B cell (primary cell): Measurements from ENCODE around the gene GCNT3. TPM values are rescaled to one million over a fixed set of nuclear protein-coding genes. Genes with fewer than 3 reads are reported as not detected.
"Not testable (repeated sequence)": the region's sequence is repeated elsewhere in the genome, so short reads cannot be mapped to it uniquely, and the experiment has no call there.

Experiments used
- ATAC-seq: fragments of 200-7000 bp; cut with Tn5 transposase; one replicate; pipeline ENCODE4 v1.10.0; 2021; ENCODE audit warnings: low read depth, mild to moderate bottlenecking, moderate number of reproducible peaks, moderate library complexity
- CTCF ChIA-PET: fragments of 350-600 bp; sonication (Branson Sonifier 250); formaldehyde crosslinking; loops from one replicate; lab custom pipeline; 2021; ENCODE audit warnings: antibody characterized with exemption, inconsistent platforms; lab: Charles Lee
- POLR2A ChIA-PET: fragments of 350-600 bp; sonication (Branson Sonifier 250); formaldehyde crosslinking; loops from one replicate; lab custom pipeline; 2021; ENCODE audit warnings: antibody characterized with exemption; lab: Charles Lee
- DNase-seq: peaks from one replicate; pipeline ENCODE4 v3.0.0; 2013
- H2AFZ ChIP-seq: 2 replicates; pipeline ENCODE4 v1.6.1; 2012; ENCODE audit warnings: mild to moderate bottlenecking, low read depth, low read length; ENCODE audit not compliant: insufficient read depth, poor library complexity, severe bottlenecking
- H3K27ac ChIP-seq, 2 donors: 1 replicate in 1 of 2; 2 replicates in 1 of 2; pipeline ENCODE4 v1.5.1; 2012 to 2013; ENCODE audit warnings: low read length in 2 of 2, mild to moderate bottlenecking in 2 of 2, moderate library complexity in 1 of 2
- H3K27me3 ChIP-seq, 4 experiments: fragments of 200-600 bp in 1 of 4; sonication (generic) in 1 of 4; replicated peaks in 1 of 4; 1 replicate in 2 of 4; 2 replicates in 2 of 4; pipeline versions ENCODE4 v1.6.1 to v1.7.0; 2013 to 2016; ENCODE audit warnings: low read length in 3 of 4, mild to moderate bottlenecking in 2 of 4, mixed read lengths in 1 of 4, moderate library complexity in 1 of 4; ENCODE audit not compliant: insufficient read depth in 4 of 4, control insufficient read depth in 3 of 4; ENCODE audit errors: control extremely low read depth in 1 of 4
- H3K36me3 ChIP-seq, 2 experiments: replicated peaks in 1 of 2; 1 replicate in 1 of 2; 2 replicates in 1 of 2; pipeline versions ENCODE4 v1.6.1 to v1.7.1; 2013; ENCODE audit warnings: low read length in 1 of 2; ENCODE audit not compliant: insufficient read depth in 2 of 2, control insufficient read depth in 1 of 2; ENCODE audit errors: control extremely low read depth in 1 of 2, extremely low read depth in 1 of 2
- H3K4me1 ChIP-seq, 2 donors: fragments of 200-600 bp in 1 of 2; sonication (generic) in 1 of 2; 1 replicate in 1 of 2; 2 replicates in 1 of 2; pipeline versions ENCODE4 v1.5.1 to v1.6.1; 2013 to 2017; ENCODE audit warnings: low read length in 2 of 2; ENCODE audit not compliant: control insufficient read depth in 2 of 2, insufficient read depth in 2 of 2
- H3K4me2 ChIP-seq: replicated peaks from 2 replicates; pipeline ENCODE3; 2012; ENCODE audit warnings: mild to moderate bottlenecking, low read depth, low read length; ENCODE audit not compliant: poor library complexity, severe bottlenecking
- H3K4me3 ChIP-seq, 5 experiments: fragments of 200-600 bp in 1 of 5; sonication (generic) in 1 of 5; 1 replicate in 3 of 5; 2 replicates in 2 of 5; pipeline versions ENCODE4 v1.5.1 to v1.7.0; 2011 to 2016; ENCODE audit warnings: low read length in 4 of 5, mild to moderate bottlenecking in 4 of 5, low read depth in 2 of 5, control low read depth in 1 of 5, moderate library complexity in 1 of 5; ENCODE audit not compliant: insufficient read depth in 1 of 5; ENCODE audit errors: control extremely low read depth in 1 of 5, extremely low read depth in 1 of 5
- H3K79me2 ChIP-seq: fragments of 200-600 bp; sonication (generic); one replicate; pipeline ENCODE4 v1.6.0; 2016; ENCODE audit warnings: low read length; ENCODE audit not compliant: control insufficient read depth, insufficient read depth
- H3K9ac ChIP-seq: fragments of 200-600 bp; sonication (generic); 2 replicates; pipeline ENCODE4 v1.6.1; 2017; ENCODE audit warnings: mild to moderate bottlenecking, low read length, moderate library complexity
- H3K9me3 ChIP-seq, 3 donors: one replicate each; pipeline versions ENCODE4 v1.6.1 to v1.7.1; 2013; ENCODE audit warnings: low read length in 2 of 3; ENCODE audit not compliant: control insufficient read depth in 2 of 3, insufficient read depth in 1 of 3; ENCODE audit errors: control extremely low read depth in 1 of 3
- H4K20me1 ChIP-seq: 2 replicates; pipeline ENCODE4 v1.6.0; 2012; ENCODE audit warnings: mild to moderate bottlenecking, low read length; ENCODE audit not compliant: insufficient read depth, control insufficient read depth, poor library complexity, severe bottlenecking
- H3K27ac Mint-ChIP-seq: one replicate; pipeline ENCODE4 v1.8.0; 2021; ENCODE audit warnings: mixed read lengths
- H3K27me3 Mint-ChIP-seq: one replicate; pipeline ENCODE4 v1.8.0; 2021; ENCODE audit warnings: mixed read lengths
- H3K4me1 Mint-ChIP-seq: one replicate; pipeline ENCODE4 v1.8.0; 2021; ENCODE audit warnings: mixed read lengths
- H3K4me3 Mint-ChIP-seq: one replicate; pipeline ENCODE4 v1.8.0; 2021; ENCODE audit warnings: mixed read lengths
- H3K9me3 Mint-ChIP-seq: one replicate; pipeline ENCODE4 v1.8.0; 2022; ENCODE audit warnings: mixed read lengths; ENCODE audit not compliant: insufficient read depth
- CTCF ChIP-seq: fragments of 200-600 bp; IDR thresholded peaks from one replicate; pipeline ENCODE4 v1.8.0; 2022; ENCODE audit warnings: antibody characterized with exemption, mild to moderate bottlenecking
- EZH2 ChIP-seq: IDR thresholded peaks from 2 replicates; pipeline ENCODE4 v1.6.1; 2012; ENCODE audit warnings: borderline replicate concordance, low read depth, mild to moderate bottlenecking, moderate library complexity, low read length; ENCODE audit not compliant: insufficient read depth, poor library complexity, severe bottlenecking
- WGBS: methylation state at CpG from one replicate; pipeline ENCODE4 v1.1.5; 2013; ENCODE audit warnings: missing lambda C conversion rate; ENCODE audit not compliant: insufficient coverage; 5-methylcytosine and 5-hydroxymethylcytosine counted together
- intact Hi-C: fragments of 100-400 bp; cut with micrococcal nuclease; formaldehyde crosslinking; loops from one replicate; pipeline ENCODE4 v1.10.0; 2022
- polyA plus RNA-seq: library from polyadenylated mRNA; depleted of rRNA; stranded (reverse); fragments of >200 nt; gene quantifications from 2 replicates; pipeline ENCODE4 v1.2.3, GENCODE V29; 2012
- total RNA-seq, 2 donors: library from RNA; stranded (reverse); fragments of 120-200 nt in 1 of 2; gene quantifications; 1 replicate in 1 of 2; 2 replicates in 1 of 2; pipeline versions ENCODE4 v1.2.3 to v1.2.4, GENCODE V29; 2013 to 2022

Gene GCNT3
- total and polyA plus RNA-seq, 2 donors (not counting 1 experiment from before 2014, with no cell fraction given): not detected

GRCh38 chr15:59642351-59642750 lies 30.8 kb downstream of the GCNT3 start:
- no CpG with 5 or more reads among the region's 2 CpGs for WGBS
- Histone ChIP-seq H3K9ac (no peak overlapping the region), H2AFZ (no peak overlapping the region), H3K79me2 (no peaks in the 10 kb centered on the region), H3K4me2 (no peak overlapping the region), H3K9me3 (no peaks in the 10 kb centered on the region), H3K27ac (no peak overlapping the region), H3K4me3 (no peak overlapping the region), H4K20me1 (no peaks in the 10 kb centered on the region), H3K36me3 (peaks cover 23 to 52% of the 10 kb centered on the region in 2 experiments), H3K27me3 (no peaks in the 10 kb centered on the region), H3K4me1 (no peaks in the 10 kb centered on the region)
- DNase-seq (no peak), ATAC-seq (no peak)
- no peaks in the 10 kb centered on the region for H3K4me1 Mint-ChIP-seq
- intact Hi-C loops: no loop called here
- no peak overlapping the region for H3K4me3 Mint-ChIP-seq
- POLR2A ChIA-PET: no interaction called here
- no peak overlapping the region for H3K27ac Mint-ChIP-seq
- H3K27me3 Mint-ChIP-seq: no peaks in the 10 kb centered on the region
- TF ChIP-seq EZH2 (no peak), CTCF (no peak)
- CTCF ChIA-PET: interaction anchor here (0.8 to 1.3 kb wide), 3 partner anchors 106 to 114 kb away, joined by 3 read pairs; no protein-coding TSS in a partner anchor
- no peaks in the 10 kb centered on the region for H3K9me3 Mint-ChIP-seq

- TF ChIP-seq CTCF (no peak), EZH2 (no peak)
- Mint-ChIP-seq H3K4me3 (no peak overlapping the region), H3K4me1 (no peaks in the 10 kb centered on the region), H3K27ac (no peak overlapping the region), H3K27me3 (no peaks in the 10 kb centered on the region), H3K9me3 (no peaks in the 10 kb centered on the region)
- ChIA-PET CTCF (interaction anchor here (2.3 kb wide), 1 partner anchor 19 kb away, joined by 5 read pairs; no protein-coding TSS in a partner anchor), POLR2A (no interaction called here)
- H3K4me1 ChIP-seq: no peaks in the 10 kb centered on the region
- no peak overlapping the region for H2AFZ ChIP-seq
- H4K20me1 ChIP-seq: no peaks in the 10 kb centered on the region
- intact Hi-C loops: no loop called here
- H3K27me3 ChIP-seq: no peaks in the 10 kb centered on the region
- H3K36me3 ChIP-seq: peaks cover 16 to 55% of the 10 kb centered on the region in 2 experiments
- no peak overlapping the region for H3K27ac ChIP-seq
- H3K79me2 ChIP-seq: no peaks in the 10 kb centered on the region
- WGBS: 82% methylated on average over 3 of the region's 4 CpGs
- DNase-seq (no peak), ATAC-seq (no peak)
- H3K4me2 ChIP-seq: no peak overlapping the region
- H3K4me3 ChIP-seq: no peak overlapping the region
- H3K9ac ChIP-seq: no peak overlapping the region
- no peaks in the 10 kb centered on the region for H3K9me3 ChIP-seq
Measured at GRCh38 chr15:59644756-59645155, 33.2 kb downstream of the GCNT3 start.

- H3K27me3 ChIP-seq, H3K4me2 ChIP-seq, H3K4me1 ChIP-seq, DNase-seq, ATAC-seq, intact Hi-C loops, H3K4me1 Mint-ChIP-seq, H3K27me3 Mint-ChIP-seq, H3K4me3 Mint-ChIP-seq, H4K20me1 ChIP-seq, H2AFZ ChIP-seq, H3K27ac Mint-ChIP-seq, H3K9me3 ChIP-seq, H3K9me3 Mint-ChIP-seq, H3K4me3 ChIP-seq, H3K9ac ChIP-seq, H3K79me2 ChIP-seq, H3K27ac ChIP-seq: not testable (repeated sequence)
- ChIA-PET CTCF (interaction anchor here (0.6 to 2.3 kb wide), 3 partner anchors 8 to 592 kb away, joined by 3 to 5 read pairs (median 3); no protein-coding TSS in a partner anchor), POLR2A (interaction anchor here (0.7 kb wide), 1 partner anchor 736 kb away, joined by 7 read pairs; no protein-coding TSS in a partner anchor)
- WGBS: 93% methylated on average over 7 of the region's 9 CpGs
- peaks cover 22 to 57% of the 10 kb centered on the region in 2 experiments for H3K36me3 ChIP-seq
Measured at GRCh38 chr15:59645812-59646211, 34.2 kb downstream of the GCNT3 start.
